ENCODE results near the gene MARCHF9.
A peak's percentile ranks its signal among the peaks of the same experiment; 100 is the strongest.

MARCHF9 gene

GRCh38 chr12:57753756-57754337, 1.1 kb upstream of the MARCHF9 start:
- DNase-seq (ENCODE audit: low read depth), result no peak

- DNase-seq (ENCODE audit: low read depth), result no peak
Measured at GRCh38 chr12:57755194-57755453, 221 bp downstream of the MARCHF9 start.

GRCh38 chr12:57755454-57756372, 810 bp downstream of the MARCHF9 start:
- DNase-seq (ENCODE audit: low read depth), result no peak

GRCh38 chr12:57756406-57757341, 1.8 kb downstream of the MARCHF9 start:
- DNase-seq (ENCODE audit: low read depth), result peak; percentile 70

GRCh38 chr12:57757771-57758170, 2.9 kb downstream of the MARCHF9 start:
- DNase-seq (ENCODE audit: low read depth), result no peak

GRCh38 chr12:57758552-57759359, 3.9 kb downstream of the MARCHF9 start:
- no peak for DNase-seq (ENCODE audit: low read depth)

GRCh38 chr12:57759360-57759980, 4.6 kb downstream of the MARCHF9 start:
- no peak for DNase-seq (ENCODE audit: low read depth)

GRCh38 chr12:57760347-57760982, 5.6 kb downstream of the MARCHF9 start:
- no peak for DNase-seq (ENCODE audit: low read depth)

- DNase-seq (ENCODE audit: low read depth), result no peak
Measured at GRCh38 chr12:57761391-57761998, 6.6 kb downstream of the MARCHF9 start.

GRCh38 chr12:57762463-57762862, 7.6 kb downstream of the MARCHF9 start:
- no peak for DNase-seq (ENCODE audit: low read depth)

- DNase-seq (ENCODE audit: low read depth), result no peak
Measured at GRCh38 chr12:57763881-57764661, 9.2 kb downstream of the MARCHF9 start.

- DNase-seq (ENCODE audit: low read depth), result no peak
Measured at GRCh38 chr12:57764662-57765002, 9.7 kb downstream of the MARCHF9 start.

GRCh38 chr12:57765003-57765697, 10.2 kb downstream of the MARCHF9 start:
- DNase-seq (ENCODE audit: low read depth), result peak; percentile 62

- DNase-seq (ENCODE audit: low read depth), result no peak
Measured at GRCh38 chr12:57765698-57766463, 11.0 kb downstream of the MARCHF9 start.

- DNase-seq (ENCODE audit: low read depth), result no peak
Measured at GRCh38 chr12:57766464-57767304, 11.8 kb downstream of the MARCHF9 start, which contains the start of gene CYP27B1. CYP27B1 (minus strand) TSS chr12:57767078; CDS start chr12:57767041, 37 bp downstream.

GRCh38 chr12:57767305-57767698, 12.4 kb downstream of the MARCHF9 start:
- no peak for DNase-seq (ENCODE audit: low read depth)

- DNase-seq (ENCODE audit: low read depth), result no peak
Measured at GRCh38 chr12:57767876-57768275, 13.0 kb downstream of the MARCHF9 start.

Measured in activated T-cell treated with anti-CD3 and anti-CD28 coated beads for 48 hours (primary cell).